ENCODE results near the gene TLE4. TPM values are rescaled to one million over a fixed set of nuclear protein-coding genes. Genes with fewer than 3 reads are reported as not detected.

The TLE4 gene
- total and polyA plus RNA-seq, 7 donors, result 7.6 to 60.9 (median 29.1) TPM

GRCh38 chr9:79569814-79570447 lies 1.8 kb upstream of the TLE4 start:
- peak overlapping the region; percentile 55 to 75 (median 69) for H3K4me3 ChIP-seq
- intact Hi-C loops (cut with DNase I), result loop anchor here (5.0 to 10.0 kb wide), 3 partner anchors 117 to 1227 kb away; no protein-coding TSS in a partner anchor
- 13 to 27% methylated on average over 18 of the region's 18 CpGs for WGBS, 2 donors
- peak overlapping the region; percentile 78 to 84 (median 80) for H3K27ac ChIP-seq
- no peaks in the 10 kb centered on the region for H3K36me3 ChIP-seq
- no peaks in the 10 kb centered on the region for H3K27me3 ChIP-seq
- no peak for TF ChIP-seq EP300 (IDR thresholded peaks at IDR 0.05)
- no peak for TF ChIP-seq POLR2AphosphoS5 (IDR thresholded peaks at IDR 0.05)
- TF ChIP-seq POLR2A (IDR thresholded peaks at IDR 0.05), result no peak
- TF ChIP-seq CTCF (IDR thresholded peaks at IDR 0.05), result no peak
- no peaks in the 10 kb centered on the region for H3K9me3 ChIP-seq
- DNase-seq, result no peak
- peaks cover 0 to 20% (median 14%) of the 10 kb centered on the region in 4 donors for H3K4me1 ChIP-seq

- no peak for TF ChIP-seq POLR2AphosphoS5 (IDR thresholded peaks at IDR 0.05)
- TF ChIP-seq CTCF (IDR thresholded peaks at IDR 0.05), result no peak
- TF ChIP-seq EP300 (IDR thresholded peaks at IDR 0.05), result no peak
- TF ChIP-seq POLR2A (IDR thresholded peaks at IDR 0.05), result no peak
- Histone ChIP-seq H3K27ac (peak overlapping the region; percentile 78 to 84 (median 80)), H3K36me3 (no peaks in the 10 kb centered on the region), H3K4me1 (peaks cover 0 to 27% (median 19%) of the 10 kb centered on the region in 4 donors), H3K9me3 (no peaks in the 10 kb centered on the region), H3K4me3 (peak overlapping the region; percentile 55 to 75 (median 69)), H3K27me3 (no peaks in the 10 kb centered on the region)
- WGBS, 2 donors, result 0 to 1% methylated on average over 69 of the region's 69 CpGs
- peak; percentile 78 for DNase-seq
- intact Hi-C loops (cut with DNase I), result loop anchor here (5.0 to 10.0 kb wide), 3 partner anchors 117 to 1227 kb away; no protein-coding TSS in a partner anchor
These were observed 1.1 kb upstream of the TLE4 start for GRCh38 chr9:79570448-79571308.

GRCh38 chr9:79572032-79572607 lies 355 bp downstream of the TLE4 start:
- intact Hi-C loops (cut with DNase I), result loop anchor here (5.0 to 10.0 kb wide), 3 partner anchors 115 to 1225 kb away; no protein-coding TSS in a partner anchor
- H3K9me3 ChIP-seq, result no peaks in the 10 kb centered on the region
- DNase-seq, result peak; percentile 68
- peak overlapping the region; percentile 93 to 97 (median 94) for H3K27ac ChIP-seq
- no peaks in the 10 kb centered on the region for H3K36me3 ChIP-seq
- peak overlapping the region; percentile 89 to 94 (median 94) for H3K4me3 ChIP-seq
- peaks cover 0 to 35% (median 19%) of the 10 kb centered on the region in 4 donors for H3K4me1 ChIP-seq
- 0% methylated on average over 48 of the region's 48 CpGs for WGBS, 2 donors
- TF ChIP-seq CTCF (IDR thresholded peaks at IDR 0.05) (no peak), POLR2AphosphoS5 (IDR thresholded peaks at IDR 0.05) (no peak), POLR2A (IDR thresholded peaks at IDR 0.05) (no peak), EP300 (IDR thresholded peaks at IDR 0.05) (no peak)
- no peaks in the 10 kb centered on the region for H3K27me3 ChIP-seq

- peak overlapping the region; percentile 93 to 97 (median 94) for H3K27ac ChIP-seq
- DNase-seq, result peak; percentile 73
- no peaks in the 10 kb centered on the region for H3K36me3 ChIP-seq
- 0 to 1% methylated on average over 115 of the region's 115 CpGs for WGBS, 2 donors
- no peaks in the 10 kb centered on the region for H3K9me3 ChIP-seq
- H3K4me1 ChIP-seq, result peaks cover 0 to 35% (median 22%) of the 10 kb centered on the region in 4 donors
- TF ChIP-seq POLR2A (IDR thresholded peaks at IDR 0.05) (no peak), POLR2AphosphoS5 (IDR thresholded peaks at IDR 0.05) (no peak), EP300 (IDR thresholded peaks at IDR 0.05) (no peak), CTCF (IDR thresholded peaks at IDR 0.05) (no peak)
- intact Hi-C loops (cut with DNase I), result loop anchor here (5.0 to 10.0 kb wide), 3 partner anchors 114 to 1224 kb away; no protein-coding TSS in a partner anchor
- H3K27me3 ChIP-seq, result no peaks in the 10 kb centered on the region
- peak overlapping the region; percentile 89 to 94 (median 94) for H3K4me3 ChIP-seq
These were observed 1.0 kb downstream of the TLE4 start for GRCh38 chr9:79572608-79573411.
